Measurements from ENCODE around the gene PCNX3.
"Not testable (repeated sequence)": the region's sequence is repeated elsewhere in the genome, so short reads cannot be mapped to it uniquely, and the experiment has no call there.

The PCNX3 gene

GRCh38 chr11:65620666-65621065, 5.1 kb downstream of the PCNX3 start:
- no peak for DNase-seq (ENCODE audit: low spot score)

GRCh38 chr11:65621460-65621859, 5.9 kb downstream of the PCNX3 start:
- DNase-seq (ENCODE audit: low spot score): no peak

GRCh38 chr11:65622011-65622410, 6.4 kb downstream of the PCNX3 start:
- DNase-seq (ENCODE audit: low spot score): no peak

- no peak for DNase-seq (ENCODE audit: low spot score)
Measured at GRCh38 chr11:65623177-65623576, 7.6 kb downstream of the PCNX3 start.

GRCh38 chr11:65623852-65624616, 8.5 kb downstream of the PCNX3 start:
- DNase-seq (ENCODE audit: low spot score): no peak

GRCh38 chr11:65624931-65625627, 9.5 kb downstream of the PCNX3 start:
- DNase-seq (ENCODE audit: low spot score): no peak

- DNase-seq (ENCODE audit: low spot score): peak; percentile 78
Measured at GRCh38 chr11:65625628-65626342, 10.2 kb downstream of the PCNX3 start.

GRCh38 chr11:65627202-65627601, 11.6 kb downstream of the PCNX3 start:
- no peak for DNase-seq (ENCODE audit: low spot score)

GRCh38 chr11:65629579-65629978, 14.0 kb downstream of the PCNX3 start:
- no peak for DNase-seq (ENCODE audit: low spot score)

GRCh38 chr11:65630215-65630614, 14.6 kb downstream of the PCNX3 start:
- no peak for DNase-seq (ENCODE audit: low spot score)

GRCh38 chr11:65633390-65634108, 18.0 kb downstream of the PCNX3 start:
- no peak for DNase-seq (ENCODE audit: low spot score)

- no peak for DNase-seq (ENCODE audit: low spot score)
Measured at GRCh38 chr11:65634109-65634436, 18.5 kb downstream of the PCNX3 start.

GRCh38 chr11:65634440-65634839, 18.9 kb downstream of the PCNX3 start:
- DNase-seq (ENCODE audit: low spot score): no peak

- DNase-seq (ENCODE audit: low spot score): no peak
Measured at GRCh38 chr11:65634905-65635731, 19.5 kb downstream of the PCNX3 start.

- DNase-seq (ENCODE audit: low spot score): no peak
Measured at GRCh38 chr11:65636108-65637031, 20.8 kb downstream of the PCNX3 start.

GRCh38 chr11:65637032-65637557, 21.5 kb downstream of the PCNX3 start:
- no peak for DNase-seq (ENCODE audit: low spot score)

- DNase-seq (ENCODE audit: low spot score): peak; percentile 94
Measured at GRCh38 chr11:65637794-65638419, 22.3 kb downstream of the PCNX3 start, which contains the start of gene SIPA1. Gene SIPA1 (plus strand): TSS chr11:65638101. CDS start chr11:65640922, 2,821 bp downstream.

- DNase-seq (ENCODE audit: low spot score): not testable (repeated sequence)
Measured at GRCh38 chr11:65639228-65639597, 23.6 kb downstream of the PCNX3 start.

- DNase-seq (ENCODE audit: low spot score): no peak
Measured at GRCh38 chr11:65639623-65640482, 24.3 kb downstream of the PCNX3 start.
